DMS153 (cell line): ENCODE results near the gene MELTF.

Experiments used
- DNase-seq: peaks from one replicate; lab custom pipeline; 2025; lab: John Stamatoyannopoulos, UW

MELTF gene

GRCh38 chr3:197010556-197011351 lies 18.9 kb downstream of the MELTF start:
- DNase-seq: no peak

GRCh38 chr3:197009532-197010019 lies 20.0 kb downstream of the MELTF start:
- no peak for DNase-seq

GRCh38 chr3:197008436-197009209 lies 21.0 kb downstream of the MELTF start:
- DNase-seq: no peak

- DNase-seq: no peak
Observed at GRCh38 chr3:197007953-197008352, 21.7 kb downstream of the MELTF start.

- DNase-seq: no peak
Observed at GRCh38 chr3:197007296-197007940, 22.2 kb downstream of the MELTF start.

GRCh38 chr3:197006860-197007259 lies 22.8 kb downstream of the MELTF start:
- no peak for DNase-seq

GRCh38 chr3:197006446-197006845 lies 23.2 kb downstream of the MELTF start:
- no peak for DNase-seq

GRCh38 chr3:197003461-197004385 lies 25.9 kb downstream of the MELTF start:
- DNase-seq: no peak

- DNase-seq: peak; percentile 72
Observed at GRCh38 chr3:197002701-197003454, 26.7 kb downstream of the MELTF start.

GRCh38 chr3:197001972-197002700 lies 27.5 kb downstream of the MELTF start:
- no peak for DNase-seq

- DNase-seq: peak; percentile 28
Observed at GRCh38 chr3:197001106-197001971, 28.3 kb downstream of the MELTF start.

- no peak for DNase-seq
Observed at GRCh38 chr3:197000211-197000610, 29.4 kb downstream of the MELTF start.

- no peak for DNase-seq
Observed at GRCh38 chr3:196998966-196999760, 30.5 kb downstream of the MELTF start.

GRCh38 chr3:196997311-196997710 lies 32.3 kb downstream of the MELTF start:
- DNase-seq: no peak

GRCh38 chr3:196996454-196997265 lies 33.0 kb downstream of the MELTF start:
- DNase-seq: no peak

GRCh38 chr3:196995646-196996355 lies 33.8 kb downstream of the MELTF start:
- DNase-seq: no peak

GRCh38 chr3:196995027-196995426 lies 34.6 kb downstream of the MELTF start:
- no peak for DNase-seq
